Heart left ventricle (tissue), 13 donors: ENCODE measurements around the gene TMEM243.

Experiments
- POLR2A ChIP-seq, 2 donors: fragments of 450-650 bp; IDR thresholded peaks; one replicate each; pipeline ENCODE4 v1.6.1; 2017; ENCODE audit warnings: antibody characterized with exemption in 2 of 2, mild to moderate bottlenecking in 2 of 2, moderate library complexity in 2 of 2
- TF ChIP-seq, protein P1 (sequence below), 12 donors: fragments of 200-600 bp; sonication (generic) in 4 of 12; IDR thresholded peaks; one replicate each; pipeline versions ENCODE4 v1.5.0 to v1.8.0; 2018 to 2022; ENCODE audit warnings: antibody characterized with exemption in 12 of 12, mild to moderate bottlenecking in 5 of 12
- donor health status: ischemic (EF 13 %, LVEDD 7.1; RV severe dilation, severe dysfunction).
- donor health status: DM: no; HTN: yes; CAD: no.
- donor health status: DM: no; HTN: no; CAD: no.
- donor health status: ischemic (EF 25% LVEDD 6.9; RV normal size, moderate dysfunction).
- donor health status: ischemic (EF 25% LVEDD 5.7; RV mildly dilated, moderate dysfunction).
- donor health status: ischemic (EF 35%, LVEDD 5.7; RV mildly dilated, moderate dysfunction).
- donor health status: nonischemic (EF 11% LVEDD 7.7; RV severe dilation, severe dysfunction).
- donor health status: DM: yes; HTN: yes; CAD: no.
- donor health status: PGD.
- donor health status: ischemic (EF 29% LVEDD 5.4; RV normal size, mild dysfunction).
- donor health status: nonischemic (EF 23%, LVEDD 6.1; RV moderate dilation, normal function).

DNA sequence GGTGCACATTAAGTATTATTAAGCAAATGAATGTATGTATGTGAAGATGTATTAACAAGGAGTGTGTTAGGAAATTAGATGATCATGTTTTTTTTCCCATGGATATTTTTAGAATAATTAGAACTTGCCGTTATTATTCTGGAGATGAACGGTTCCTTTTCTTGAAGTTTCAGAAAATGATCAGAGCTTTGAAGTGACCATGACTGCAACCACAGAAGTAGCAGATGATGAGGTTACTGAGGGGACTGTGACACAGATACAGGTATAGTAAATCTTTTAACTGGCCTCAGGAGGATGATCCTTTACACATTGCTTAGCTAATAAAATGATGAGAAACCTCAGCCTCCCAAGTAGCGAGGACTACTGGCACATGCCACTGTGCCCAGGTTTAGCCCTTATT lies 48.7 kb downstream of the TMEM243 start:
- TF ChIP-seq, protein P1, sequence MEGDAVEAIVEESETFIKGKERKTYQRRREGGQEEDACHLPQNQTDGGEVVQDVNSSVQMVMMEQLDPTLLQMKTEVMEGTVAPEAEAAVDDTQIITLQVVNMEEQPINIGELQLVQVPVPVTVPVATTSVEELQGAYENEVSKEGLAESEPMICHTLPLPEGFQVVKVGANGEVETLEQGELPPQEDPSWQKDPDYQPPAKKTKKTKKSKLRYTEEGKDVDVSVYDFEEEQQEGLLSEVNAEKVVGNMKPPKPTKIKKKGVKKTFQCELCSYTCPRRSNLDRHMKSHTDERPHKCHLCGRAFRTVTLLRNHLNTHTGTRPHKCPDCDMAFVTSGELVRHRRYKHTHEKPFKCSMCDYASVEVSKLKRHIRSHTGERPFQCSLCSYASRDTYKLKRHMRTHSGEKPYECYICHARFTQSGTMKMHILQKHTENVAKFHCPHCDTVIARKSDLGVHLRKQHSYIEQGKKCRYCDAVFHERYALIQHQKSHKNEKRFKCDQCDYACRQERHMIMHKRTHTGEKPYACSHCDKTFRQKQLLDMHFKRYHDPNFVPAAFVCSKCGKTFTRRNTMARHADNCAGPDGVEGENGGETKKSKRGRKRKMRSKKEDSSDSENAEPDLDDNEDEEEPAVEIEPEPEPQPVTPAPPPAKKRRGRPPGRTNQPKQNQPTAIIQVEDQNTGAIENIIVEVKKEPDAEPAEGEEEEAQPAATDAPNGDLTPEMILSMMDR (IDR thresholded peaks at IDR 0.05): no peak
- TF ChIP-seq POLR2A (IDR thresholded peaks at IDR 0.05): no peak
